HG03108 (cell line): ENCODE measurements around the gene RFC2.
A peak's percentile ranks its signal among the peaks of the same experiment; 100 is the strongest.
"Not testable (repeated sequence)": the region's sequence is repeated elsewhere in the genome, so short reads cannot be mapped to it uniquely, and the experiment has no call there.

ENCODE experiments used
- ATAC-seq: cut with Tn5 transposase; IDR thresholded peaks from one replicate; pipeline ENCODE4 v1.9.1; 2021; ENCODE audit warnings: moderate library complexity; ENCODE audit not compliant: unreplicated experiment

The RFC2 gene

GRCh38 chr7:74252893-74253292, 1.3 kb downstream of the RFC2 start:
- ATAC-seq, result no peak

- not testable (repeated sequence) for ATAC-seq
These were observed 5.1 kb downstream of the RFC2 start for GRCh38 chr7:74249058-74249457.

DNA sequence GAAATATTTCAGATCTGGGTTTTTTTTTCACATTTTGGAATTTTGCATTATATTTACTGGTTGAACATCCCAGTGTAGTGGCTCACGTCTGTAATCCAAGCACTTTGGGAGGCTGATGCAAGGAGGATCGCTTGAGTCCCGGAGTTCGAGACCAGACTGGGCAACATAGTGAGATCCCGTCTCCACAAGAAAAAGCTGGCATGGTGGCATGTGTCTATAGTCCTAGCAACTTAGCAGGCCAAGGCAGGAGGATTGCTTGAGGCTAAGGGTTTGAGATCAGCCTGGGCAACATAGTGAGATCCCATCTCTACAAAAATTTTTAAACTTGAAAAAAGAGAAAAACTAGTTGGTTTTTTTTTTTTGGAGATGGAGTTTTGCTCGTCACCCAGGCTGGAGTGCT, 6.0 kb downstream of the RFC2 start:
- ATAC-seq, result no peak

DNA sequence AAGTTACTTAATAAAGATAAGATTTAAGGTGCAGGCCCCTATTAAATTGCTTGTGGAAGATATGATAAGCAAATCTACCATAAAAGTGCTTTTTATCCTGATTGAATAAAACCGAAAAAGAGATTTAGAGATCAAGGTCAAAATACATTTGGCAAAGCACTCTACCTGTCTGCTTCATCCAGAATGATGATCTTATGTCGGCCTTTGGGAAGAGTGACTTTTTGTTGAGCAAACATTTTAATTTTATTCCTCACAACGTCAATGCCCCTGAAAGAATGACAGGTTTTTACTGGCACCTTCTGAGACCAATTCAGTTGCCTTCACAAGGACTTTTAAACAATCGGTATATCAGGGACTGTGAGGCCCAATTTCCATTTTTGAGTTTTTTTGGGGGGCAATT, 7.7 kb downstream of the RFC2 start:
- no peak for ATAC-seq

DNA sequence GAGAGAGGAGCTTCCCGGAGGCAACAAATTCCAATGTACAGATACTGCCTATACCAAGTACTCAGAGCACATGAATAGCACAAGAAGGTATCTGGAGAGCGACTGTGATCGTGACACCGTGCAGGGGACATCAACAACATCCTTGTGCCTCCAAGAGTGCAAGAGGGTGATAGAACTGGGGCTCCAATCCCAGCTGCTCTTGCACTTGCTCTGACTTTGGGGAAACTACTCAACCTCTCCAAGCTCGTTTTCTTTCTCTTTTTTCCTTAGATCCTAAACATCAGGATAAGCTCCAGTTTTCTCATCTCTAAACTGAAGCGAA, 12.1 kb downstream of the RFC2 start:
- no peak for ATAC-seq

- ATAC-seq, result no peak
These were observed 13.7 kb downstream of the RFC2 start for GRCh38 chr7:74240482-74240881.

DNA sequence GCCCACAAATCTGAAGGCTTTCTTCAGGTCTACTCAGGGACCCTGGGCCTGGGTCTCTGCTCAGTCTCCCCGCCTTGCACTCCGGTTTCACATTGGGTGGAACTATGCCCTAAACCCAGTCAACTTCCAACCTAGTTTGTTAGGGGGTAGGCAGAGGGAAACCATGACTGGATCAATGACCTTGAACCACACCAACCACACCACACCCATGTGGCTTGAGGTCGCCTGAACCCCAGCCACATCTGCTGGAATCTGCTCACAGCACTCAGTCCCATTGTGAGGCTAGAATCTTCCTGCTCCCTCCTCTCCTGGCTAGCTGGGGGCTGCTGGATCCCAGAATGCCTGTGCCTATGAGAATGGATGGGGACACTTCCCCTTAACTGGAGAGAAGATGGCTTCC, 17.9 kb downstream of the RFC2 start:
- no peak for ATAC-seq

- ATAC-seq, result no peak
These were observed 18.5 kb downstream of the RFC2 start for GRCh38 chr7:74235518-74236268.

DNA sequence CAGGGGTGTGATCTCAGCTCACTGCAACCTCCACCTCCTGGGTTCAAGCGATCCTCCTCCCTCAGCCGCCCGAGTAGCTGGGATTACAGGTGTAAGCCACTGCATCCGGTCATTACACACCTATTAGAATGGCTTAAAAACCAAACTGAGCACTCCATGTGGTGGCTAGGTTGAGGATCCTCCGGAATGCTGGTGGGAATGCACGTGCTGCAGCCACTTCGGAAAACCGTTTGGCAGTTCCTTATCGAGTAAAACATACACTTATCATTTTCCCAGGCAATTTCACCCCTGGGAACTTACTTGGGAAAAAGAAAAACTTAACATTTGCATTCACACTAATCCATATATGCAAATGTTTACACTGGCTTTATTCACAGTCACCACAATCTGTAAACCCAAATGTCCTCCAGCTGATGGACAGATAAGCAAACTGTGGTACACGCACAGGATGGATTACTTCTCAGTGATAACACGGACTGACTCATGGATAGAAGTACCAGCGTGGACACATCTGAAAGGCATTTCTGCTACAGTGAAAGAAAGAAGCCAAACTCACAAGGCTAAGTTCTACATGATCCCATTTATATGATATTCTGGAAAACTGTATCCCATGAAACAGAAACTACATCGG, 20.4 kb downstream of the RFC2 start:
- ATAC-seq, result no peak

- peak; percentile 79 for ATAC-seq
These were observed 23.0 kb downstream of the RFC2 start for GRCh38 chr7:74231232-74231590.

- ATAC-seq, result peak; percentile 11
These were observed 23.6 kb downstream of the RFC2 start for GRCh38 chr7:74230446-74231231.

DNA sequence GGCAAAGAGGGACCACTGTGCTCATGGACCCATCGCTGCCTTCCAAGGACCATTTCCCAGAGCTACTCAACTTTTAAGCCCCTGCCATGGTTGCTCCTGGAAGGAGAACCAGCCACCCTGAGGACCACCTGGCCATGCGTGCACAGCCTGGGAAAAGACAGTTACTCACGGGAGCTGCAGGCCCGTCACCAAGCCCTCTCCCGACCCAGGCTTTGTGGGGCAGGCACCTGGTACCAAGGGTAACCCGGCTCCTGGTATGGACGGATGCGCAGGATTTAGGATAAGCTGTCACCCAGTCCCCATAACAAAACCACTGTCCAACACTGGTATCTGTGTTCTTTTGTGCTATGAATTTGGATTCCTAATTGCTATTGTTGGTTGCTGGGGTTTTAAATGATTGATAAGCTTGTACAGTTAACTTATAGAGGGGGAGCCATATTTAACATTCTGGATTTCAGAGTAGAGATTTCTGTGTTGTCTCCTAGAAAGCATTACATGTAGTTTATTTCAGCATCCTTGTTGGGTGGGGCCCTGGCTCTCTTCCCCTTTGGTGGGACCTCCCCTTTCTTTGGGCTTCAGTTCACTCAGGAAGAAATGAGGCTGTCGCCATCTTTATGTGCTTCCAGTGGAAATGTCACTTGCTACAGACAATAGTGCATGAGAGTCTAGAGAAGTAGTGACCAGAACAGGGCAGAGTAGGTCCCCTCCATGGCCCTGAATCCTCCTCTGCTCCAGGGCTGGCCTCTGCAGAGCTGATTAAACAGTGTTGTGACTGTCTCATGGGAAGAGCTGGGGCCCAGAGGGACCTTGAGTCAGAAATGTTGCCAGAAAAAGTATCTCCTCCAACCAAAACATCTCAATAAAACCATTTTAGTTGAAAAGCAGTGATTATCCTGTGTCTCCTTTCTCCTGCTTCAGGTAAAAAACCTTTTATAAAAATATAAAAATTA, 25.0 kb downstream of the RFC2 start:
- no peak for ATAC-seq

GRCh38 chr7:74226633-74227032, 27.6 kb downstream of the RFC2 start:
- no peak for ATAC-seq

- no peak for ATAC-seq
These were observed 28.8 kb downstream of the RFC2 start for GRCh38 chr7:74225400-74225799.

GRCh38 chr7:74224907-74225306, 29.3 kb downstream of the RFC2 start:
- ATAC-seq, result not testable (repeated sequence)

DNA sequence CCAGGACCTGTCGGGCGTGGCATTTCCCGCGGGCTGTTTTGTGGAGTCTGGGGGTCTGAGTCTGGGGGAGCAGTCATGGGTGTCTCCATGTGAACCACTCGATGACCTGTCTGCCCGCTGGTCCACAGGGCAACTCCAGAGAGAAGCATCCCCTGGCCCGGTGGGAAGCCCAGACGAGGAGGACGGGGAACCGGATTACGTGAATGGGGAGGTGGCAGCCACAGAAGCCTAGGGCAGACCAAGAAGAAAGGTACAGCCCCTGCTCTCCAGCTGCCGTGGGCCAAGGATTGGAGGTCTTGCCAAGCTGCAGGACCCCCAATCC, 29.7 kb downstream of the RFC2 start:
- ATAC-seq, result no peak

- no peak for ATAC-seq
These were observed 30.3 kb downstream of the RFC2 start for GRCh38 chr7:74223711-74224510.

GRCh38 chr7:74222851-74223710, 31.1 kb downstream of the RFC2 start:
- ATAC-seq, result no peak

GRCh38 chr7:74221713-74222112, 32.5 kb downstream of the RFC2 start:
- ATAC-seq, result no peak
